Measurements from ENCODE around the gene DNAH8.
"Not testable (repeated sequence)": the region's sequence is repeated elsewhere in the genome, so short reads cannot be mapped to it uniquely, and the experiment has no call there.

The DNAH8 gene

GRCh38 chr6:38906582-38906981, 191.5 kb downstream of the DNAH8 start:
- Histone ChIP-seq H3K9me3 (ENCODE audit: control insufficient read depth, insufficient read depth, low read length) (no peaks in the 10 kb centered on the region), H3K27ac (ENCODE audit: low read depth, low read length) (no peak overlapping the region), H3K9ac (ENCODE audit: low read depth, low read length) (no peak overlapping the region), H3K4me1 (ENCODE audit: control insufficient read depth, insufficient read depth, low read length) (peaks cover 11% of the 10 kb centered on the region), H3K4me3 (ENCODE audit: low read depth, low read length) (no peak overlapping the region), H3K36me3 (ENCODE audit: control insufficient read depth, insufficient read depth, low read length) (no peaks in the 10 kb centered on the region), H3K27me3 (ENCODE audit: control insufficient read depth, insufficient read depth, low read length) (no peaks in the 10 kb centered on the region)

- H3K36me3 ChIP-seq (ENCODE audit: control insufficient read depth, insufficient read depth, low read length), result no peaks in the 10 kb centered on the region
- no peak overlapping the region for H3K4me3 ChIP-seq (ENCODE audit: low read depth, low read length)
- peaks cover 4% of the 10 kb centered on the region for H3K4me1 ChIP-seq (ENCODE audit: control insufficient read depth, insufficient read depth, low read length)
- no peaks in the 10 kb centered on the region for H3K9me3 ChIP-seq (ENCODE audit: control insufficient read depth, insufficient read depth, low read length)
- H3K27me3 ChIP-seq (ENCODE audit: control insufficient read depth, insufficient read depth, low read length), result no peaks in the 10 kb centered on the region
- no peak overlapping the region for H3K27ac ChIP-seq (ENCODE audit: low read depth, low read length)
- no peak overlapping the region for H3K9ac ChIP-seq (ENCODE audit: low read depth, low read length)
These were observed 192.2 kb downstream of the DNAH8 start for GRCh38 chr6:38907264-38907663.

GRCh38 chr6:38909015-38909730, 194.1 kb downstream of the DNAH8 start:
- Histone ChIP-seq H3K27ac (ENCODE audit: low read depth, low read length) (no peak overlapping the region), H3K9me3 (ENCODE audit: control insufficient read depth, insufficient read depth, low read length) (no peaks in the 10 kb centered on the region), H3K4me3 (ENCODE audit: low read depth, low read length) (no peak overlapping the region), H3K27me3 (ENCODE audit: control insufficient read depth, insufficient read depth, low read length) (no peaks in the 10 kb centered on the region), H3K4me1 (ENCODE audit: control insufficient read depth, insufficient read depth, low read length) (no peaks in the 10 kb centered on the region), H3K9ac (ENCODE audit: low read depth, low read length) (no peak overlapping the region), H3K36me3 (ENCODE audit: control insufficient read depth, insufficient read depth, low read length) (no peaks in the 10 kb centered on the region)

- Histone ChIP-seq H3K4me3 (ENCODE audit: low read depth, low read length) (no peak overlapping the region), H3K27ac (ENCODE audit: low read depth, low read length) (no peak overlapping the region), H3K9ac (ENCODE audit: low read depth, low read length) (no peak overlapping the region), H3K36me3 (ENCODE audit: control insufficient read depth, insufficient read depth, low read length) (no peaks in the 10 kb centered on the region), H3K9me3 (ENCODE audit: control insufficient read depth, insufficient read depth, low read length) (no peaks in the 10 kb centered on the region), H3K4me1 (ENCODE audit: control insufficient read depth, insufficient read depth, low read length) (no peaks in the 10 kb centered on the region), H3K27me3 (ENCODE audit: control insufficient read depth, insufficient read depth, low read length) (no peaks in the 10 kb centered on the region)
These were observed 195.1 kb downstream of the DNAH8 start for GRCh38 chr6:38910207-38910606.

GRCh38 chr6:38912378-38912777, 197.3 kb downstream of the DNAH8 start:
- no peak overlapping the region for H3K9ac ChIP-seq (ENCODE audit: low read depth, low read length)
- no peaks in the 10 kb centered on the region for H3K9me3 ChIP-seq (ENCODE audit: control insufficient read depth, insufficient read depth, low read length)
- H3K36me3 ChIP-seq (ENCODE audit: control insufficient read depth, insufficient read depth, low read length), result no peaks in the 10 kb centered on the region
- no peaks in the 10 kb centered on the region for H3K4me1 ChIP-seq (ENCODE audit: control insufficient read depth, insufficient read depth, low read length)
- no peaks in the 10 kb centered on the region for H3K27me3 ChIP-seq (ENCODE audit: control insufficient read depth, insufficient read depth, low read length)
- H3K4me3 ChIP-seq (ENCODE audit: low read depth, low read length), result no peak overlapping the region
- no peak overlapping the region for H3K27ac ChIP-seq (ENCODE audit: low read depth, low read length)

GRCh38 chr6:38915205-38915925, 200.3 kb downstream of the DNAH8 start:
- Histone ChIP-seq H3K9ac (ENCODE audit: low read depth, low read length) (no peak overlapping the region), H3K9me3 (ENCODE audit: control insufficient read depth, insufficient read depth, low read length) (no peaks in the 10 kb centered on the region), H3K27me3 (ENCODE audit: control insufficient read depth, insufficient read depth, low read length) (no peaks in the 10 kb centered on the region), H3K4me1 (ENCODE audit: control insufficient read depth, insufficient read depth, low read length) (no peaks in the 10 kb centered on the region), H3K27ac (ENCODE audit: low read depth, low read length) (no peak overlapping the region), H3K36me3 (ENCODE audit: control insufficient read depth, insufficient read depth, low read length) (no peaks in the 10 kb centered on the region), H3K4me3 (ENCODE audit: low read depth, low read length) (no peak overlapping the region)

- not testable (repeated sequence) for H3K27me3 ChIP-seq (ENCODE audit: control insufficient read depth, insufficient read depth, low read length); H3K9me3 ChIP-seq (ENCODE audit: control insufficient read depth, insufficient read depth, low read length)
These were observed 206.4 kb downstream of the DNAH8 start for GRCh38 chr6:38921540-38921939.

GRCh38 chr6:38924791-38925509, 209.8 kb downstream of the DNAH8 start:
- no peaks in the 10 kb centered on the region for H3K27me3 ChIP-seq (ENCODE audit: control insufficient read depth, insufficient read depth, low read length)
- H3K9ac ChIP-seq (ENCODE audit: low read depth, low read length), result no peak overlapping the region
- H3K4me3 ChIP-seq (ENCODE audit: low read depth, low read length), result no peak overlapping the region
- no peak overlapping the region for H3K27ac ChIP-seq (ENCODE audit: low read depth, low read length)
- H3K9me3 ChIP-seq (ENCODE audit: control insufficient read depth, insufficient read depth, low read length), result no peaks in the 10 kb centered on the region
- no peaks in the 10 kb centered on the region for H3K36me3 ChIP-seq (ENCODE audit: control insufficient read depth, insufficient read depth, low read length)
- H3K4me1 ChIP-seq (ENCODE audit: control insufficient read depth, insufficient read depth, low read length), result peaks cover 35% of the 10 kb centered on the region

More at GRCh38 chr6:38921540-38921939, 206.4 kb downstream of the DNAH8 start:
- H3K36me3 ChIP-seq (ENCODE audit: control insufficient read depth, insufficient read depth, low read length); H3K4me3 ChIP-seq (ENCODE audit: low read depth, low read length); H3K9ac ChIP-seq (ENCODE audit: low read depth, low read length): not testable (repeated sequence)
- Histone ChIP-seq H3K4me1 (ENCODE audit: control insufficient read depth, insufficient read depth, low read length) (peaks cover 25% of the 10 kb centered on the region), H3K27ac (ENCODE audit: low read depth, low read length) (peak overlapping the region; percentile 33)

- Histone ChIP-seq H3K36me3 (ENCODE audit: control insufficient read depth, insufficient read depth, low read length) (no peaks in the 10 kb centered on the region), H3K9ac (ENCODE audit: low read depth, low read length) (no peak overlapping the region), H3K4me1 (ENCODE audit: control insufficient read depth, insufficient read depth, low read length) (peaks cover 23% of the 10 kb centered on the region), H3K27ac (ENCODE audit: low read depth, low read length) (no peak overlapping the region), H3K27me3 (ENCODE audit: control insufficient read depth, insufficient read depth, low read length) (no peaks in the 10 kb centered on the region), H3K9me3 (ENCODE audit: control insufficient read depth, insufficient read depth, low read length) (no peaks in the 10 kb centered on the region), H3K4me3 (ENCODE audit: low read depth, low read length) (no peak overlapping the region)
These were observed 214.4 kb downstream of the DNAH8 start for GRCh38 chr6:38929560-38929959.

- Histone ChIP-seq H3K9ac (ENCODE audit: low read depth, low read length) (no peak overlapping the region), H3K4me1 (ENCODE audit: control insufficient read depth, insufficient read depth, low read length) (no peaks in the 10 kb centered on the region), H3K27me3 (ENCODE audit: control insufficient read depth, insufficient read depth, low read length) (no peaks in the 10 kb centered on the region), H3K27ac (ENCODE audit: low read depth, low read length) (no peak overlapping the region), H3K9me3 (ENCODE audit: control insufficient read depth, insufficient read depth, low read length) (no peaks in the 10 kb centered on the region), H3K36me3 (ENCODE audit: control insufficient read depth, insufficient read depth, low read length) (no peaks in the 10 kb centered on the region), H3K4me3 (ENCODE audit: low read depth, low read length) (no peak overlapping the region)
These were observed 218.3 kb downstream of the DNAH8 start for GRCh38 chr6:38933426-38933825.

GRCh38 chr6:38935051-38935450, 219.9 kb downstream of the DNAH8 start:
- Histone ChIP-seq H3K4me1 (ENCODE audit: control insufficient read depth, insufficient read depth, low read length) (no peaks in the 10 kb centered on the region), H3K4me3 (ENCODE audit: low read depth, low read length) (no peak overlapping the region), H3K9me3 (ENCODE audit: control insufficient read depth, insufficient read depth, low read length) (no peaks in the 10 kb centered on the region), H3K27me3 (ENCODE audit: control insufficient read depth, insufficient read depth, low read length) (no peaks in the 10 kb centered on the region), H3K9ac (ENCODE audit: low read depth, low read length) (no peak overlapping the region), H3K27ac (ENCODE audit: low read depth, low read length) (no peak overlapping the region), H3K36me3 (ENCODE audit: control insufficient read depth, insufficient read depth, low read length) (no peaks in the 10 kb centered on the region)
